ENCODE results near the gene PHLPP1.

DNA sequence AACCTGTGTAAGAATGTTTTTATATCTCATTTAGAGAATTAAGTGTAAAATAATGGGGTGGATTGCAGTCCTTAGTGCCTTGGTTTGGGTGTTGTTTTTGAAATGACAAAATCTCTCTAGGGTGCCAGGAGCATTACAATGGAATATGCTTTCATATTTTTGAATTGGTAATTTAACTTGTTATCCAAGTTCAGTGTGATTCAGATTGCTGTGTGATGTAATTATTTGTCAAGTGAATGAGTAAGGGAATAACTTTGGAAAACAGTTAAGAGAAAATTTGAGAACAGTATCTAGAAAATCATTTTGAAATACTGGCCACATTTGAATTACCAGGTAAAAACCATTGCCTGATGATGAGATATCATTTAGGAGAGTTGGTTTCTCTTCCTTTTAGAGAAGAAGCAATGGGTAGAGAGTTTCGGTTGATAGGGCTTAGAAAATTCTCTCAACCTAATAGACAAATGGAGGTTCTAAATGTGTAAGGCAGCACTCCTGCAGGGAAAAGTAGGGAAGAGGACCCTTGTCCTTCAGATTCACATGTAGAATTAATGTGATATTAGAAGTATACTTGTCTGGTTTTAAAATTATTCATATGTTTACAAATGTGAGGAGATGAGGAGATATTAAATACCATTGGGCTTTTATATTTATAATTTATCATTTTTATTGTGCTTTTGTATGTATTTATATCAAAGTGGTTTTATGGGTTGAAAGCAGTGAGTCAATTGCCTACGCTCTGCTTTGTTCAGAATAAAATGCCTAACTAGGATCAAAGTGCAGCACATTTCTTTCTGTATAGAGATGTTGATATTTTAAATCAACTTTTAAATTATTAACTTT is 124.8 kb downstream of the PHLPP1 start:
- TF ChIP-seq CSRNP3 (CRISPR knock-in tag; IDR thresholded peaks at IDR 0.05) (no peak), ZNF8 (CRISPR knock-in tag; IDR thresholded peaks at IDR 0.05) (no peak), ZFP3 (CRISPR knock-in tag; IDR thresholded peaks at IDR 0.05) (no peak), ZC3H10 (CRISPR knock-in tag; IDR thresholded peaks at IDR 0.05) (no peak), ZNF565 (CRISPR knock-in tag; conservative IDR thresholded peaks at IDR 0.05; ENCODE audit: low read depth) (no peak), ZNF70 (CRISPR knock-in tag; IDR thresholded peaks at IDR 0.05) (no peak), TSHZ2 (CRISPR knock-in tag; IDR thresholded peaks at IDR 0.05) (no peak), PATZ1 (CRISPR knock-in tag; IDR thresholded peaks at IDR 0.05; ENCODE audit: borderline replicate concordance) (no peak)

All from SK-N-SH treated with all-trans-retinoic acid at 6 μM for 48 hours (cell line).